Hypothalamus (tissue), 51 donors: ENCODE data around the gene ADCY5.

Source experiments
- DNase-seq, 51 donors: peaks; one replicate each; lab custom pipeline; 2025; lab: John Stamatoyannopoulos, UW

ADCY5 gene

GRCh38 chr3:123292321-123293310 is 156.3 kb downstream of the ADCY5 start:
- DNase-seq = no peak

GRCh38 chr3:123291404-123291803 is 157.5 kb downstream of the ADCY5 start:
- no peak for DNase-seq

- no peak for DNase-seq
These were observed 157.9 kb downstream of the ADCY5 start for GRCh38 chr3:123290962-123291361.

- no peak for DNase-seq
These were observed 158.6 kb downstream of the ADCY5 start for GRCh38 chr3:123290107-123290930.

- no peak for DNase-seq
These were observed 159.3 kb downstream of the ADCY5 start for GRCh38 chr3:123289391-123290106.

- DNase-seq = no peak
These were observed 161.0 kb downstream of the ADCY5 start for GRCh38 chr3:123287962-123288302.

- DNase-seq = no peak
These were observed 161.6 kb downstream of the ADCY5 start for GRCh38 chr3:123287051-123287961.

- DNase-seq = peak in 11 of 51 donors; percentile 9 to 22 (median 14)
These were observed 162.4 kb downstream of the ADCY5 start for GRCh38 chr3:123286308-123287023.

- DNase-seq = no peak
These were observed 163.0 kb downstream of the ADCY5 start for GRCh38 chr3:123285931-123286307.

GRCh38 chr3:123285479-123285878 is 163.4 kb downstream of the ADCY5 start:
- no peak for DNase-seq

- DNase-seq = no peak
These were observed 163.8 kb downstream of the ADCY5 start for GRCh38 chr3:123285066-123285465.

- DNase-seq = no peak
These were observed 164.4 kb downstream of the ADCY5 start for GRCh38 chr3:123284399-123285010.

- no peak for DNase-seq
These were observed 165.1 kb downstream of the ADCY5 start for GRCh38 chr3:123283657-123284398.

GRCh38 chr3:123283074-123283473 is 165.8 kb downstream of the ADCY5 start:
- no peak for DNase-seq

GRCh38 chr3:123282461-123282860 is 166.4 kb downstream of the ADCY5 start:
- DNase-seq = no peak

- DNase-seq = no peak
These were observed 167.0 kb downstream of the ADCY5 start for GRCh38 chr3:123281929-123282328.

GRCh38 chr3:123281406-123281805 is 167.5 kb downstream of the ADCY5 start:
- DNase-seq = no peak

- DNase-seq = no peak
These were observed 169.8 kb downstream of the ADCY5 start for GRCh38 chr3:123279121-123279520.
